GM12878 (cell line): Measurements from ENCODE around the gene MCM8. TPM values are rescaled to one million over a fixed set of nuclear protein-coding genes. Genes with fewer than 3 reads are reported as not detected.

Experiments
- ATAC-seq: fragments of 200-7000 bp; cut with Tn5 transposase; 3 replicates; pipeline ENCODE4 v1.9.1; 2020; ENCODE audit warnings: mild to moderate bottlenecking, moderate library complexity
- BruUV-seq: library from RNA; stranded (reverse); fragments of 400-500 nt; replicated peaks from 2 replicates; lab custom pipeline; 2021; lab: Mats Ljungman, UMichigan
- CTCF ChIA-PET: fragments of 300-600 bp; sonication (Branson Sonifier 250); formaldehyde crosslinking; extraction: SDS; loops from one replicate; lab custom pipeline; 2021; ENCODE audit warnings: inconsistent platforms; lab: Yijun Ruan, JAX
- POLR2A ChIA-PET: fragments of 350-600 bp; formaldehyde crosslinking; extraction: SDS; loops from one replicate; lab custom pipeline; 2021; ENCODE audit warnings: inconsistent platforms; lab: Charles Lee
- RAD21 ChIA-PET: fragments of 300-600 bp; sonication (Branson Sonifier 250); formaldehyde crosslinking; loops from one replicate; lab custom pipeline; 2023; ENCODE audit warnings: antibody characterized with exemption; ENCODE audit not compliant: unreplicated experiment; lab: Charles Lee
- SMC1A ChIA-PET: fragments of 300-600 bp; sonication (Branson Sonifier 250); formaldehyde crosslinking; loops from one replicate; lab custom pipeline; 2023; ENCODE audit not compliant: unreplicated experiment, uncharacterized antibody; lab: Charles Lee
- DNase-seq: peaks from one replicate; pipeline ENCODE4 v3.0.0-alpha.2; 2011; ENCODE audit warnings: low read depth, low spot score
- FAIRE-seq: peaks from 3 replicates; lab custom pipeline; 2011; peaks lifted over from hg19 to GRCh38; lab: Jason Lieb, UNC
- H2AFZ ChIP-seq: 2 replicates; pipeline ENCODE4 v1.6.0; 2011; ENCODE audit warnings: low read depth, low read length, control low read depth; ENCODE audit not compliant: control insufficient read depth
- H3K27ac ChIP-seq: 2 replicates; pipeline ENCODE4 v1.5.1; 2011; ENCODE audit warnings: control low read depth; ENCODE audit not compliant: control insufficient read depth, insufficient read depth
- H3K27me3 ChIP-seq, 2 experiments: replicated peaks in 1 of 2; 2 replicates each; pipeline versions ENCODE4 v1.6.0 to v1.6.1; 2011; ENCODE audit warnings: low read length in 1 of 2; ENCODE audit not compliant: control insufficient read depth in 2 of 2, insufficient read depth in 2 of 2
- H3K36me3 ChIP-seq, 2 experiments: 2 replicates each; pipeline ENCODE4 v1.5.1; 2011; ENCODE audit warnings: low read length in 1 of 2; ENCODE audit not compliant: control insufficient read depth in 2 of 2, insufficient read depth in 2 of 2
- H3K4me1 ChIP-seq: 2 replicates; pipeline ENCODE4 v1.6.1; 2011; ENCODE audit warnings: mild to moderate bottlenecking, low read length, moderate library complexity, mixed read lengths; ENCODE audit not compliant: control insufficient read depth, insufficient read depth
- H3K4me2 ChIP-seq: 2 replicates; pipeline ENCODE4 v1.6.0; 2011; ENCODE audit warnings: control low read depth; ENCODE audit not compliant: control insufficient read depth, insufficient read depth
- H3K4me3 ChIP-seq: fragments of 200-600 bp; sonication (generic); 2 replicates; pipeline ENCODE4 v1.5.1; 2016
- H3K79me2 ChIP-seq: 2 replicates; pipeline ENCODE4 v1.6.0; 2011; ENCODE audit warnings: low read length; ENCODE audit not compliant: control insufficient read depth, insufficient read depth
- H3K9ac ChIP-seq: 2 replicates; pipeline ENCODE4 v1.8.0; 2011; ENCODE audit warnings: low read length, control low read depth, mixed read lengths; ENCODE audit not compliant: control insufficient read depth, insufficient read depth
- H3K9me3 ChIP-seq: replicated peaks from 3 replicates; pipeline ENCODE4 v1.5.1; 2011; ENCODE audit warnings: mild to moderate bottlenecking, low read length; ENCODE audit not compliant: control insufficient read depth, insufficient read depth
- H4K20me1 ChIP-seq: 2 replicates; pipeline ENCODE4 v1.6.0; 2011; ENCODE audit not compliant: control insufficient read depth, insufficient read depth
- BMI1 ChIP-seq: fragments of 450-650 bp; IDR thresholded peaks from 2 replicates; pipeline ENCODE4 v1.6.1; 2016; ENCODE audit warnings: mild to moderate bottlenecking, moderate library complexity, borderline replicate concordance
- CBFB ChIP-seq: IDR thresholded peaks from 2 replicates; pipeline ENCODE4 v1.6.1; 2016; ENCODE audit warnings: antibody characterized with exemption, low read depth
- ESRRA ChIP-seq: IDR thresholded peaks from 2 replicates; pipeline ENCODE4 v1.6.1; 2012; ENCODE audit warnings: mild to moderate bottlenecking, low read length, improper control_type of control experiment
- FOXK2 ChIP-seq: fragments of 450-650 bp; IDR thresholded peaks from 2 replicates; pipeline ENCODE4 v1.6.1; 2017; ENCODE audit warnings: mild to moderate bottlenecking, moderate library complexity
- GATAD2B ChIP-seq: fragments of 450-650 bp; conservative IDR thresholded peaks from 2 replicates; pipeline ENCODE4 v1.6.1; 2017; ENCODE audit warnings: low read depth, mild to moderate bottlenecking, moderate library complexity
- MYB ChIP-seq: fragments of 150-350 bp; IDR thresholded peaks from 2 replicates; pipeline ENCODE4 v1.6.1; 2014; ENCODE audit warnings: mild to moderate bottlenecking, low read depth, low read length, borderline replicate concordance
- MYC ChIP-seq: IDR thresholded peaks from 2 replicates; pipeline ENCODE4 v1.6.1; 2011; ENCODE audit warnings: mild to moderate bottlenecking, low read length, moderate library complexity, inconsistent platforms; ENCODE audit not compliant: insufficient read depth, insufficient replicate concordance, insufficient read length, severe bottlenecking
- NR2C2 ChIP-seq: IDR thresholded peaks from 2 replicates; pipeline ENCODE4 v1.6.1; 2011; ENCODE audit warnings: borderline replicate concordance, low read depth; ENCODE audit not compliant: control insufficient read depth, insufficient read length
- POLR2AphosphoS5 ChIP-seq: IDR thresholded peaks from 2 replicates; pipeline ENCODE4 v1.6.1; 2011; ENCODE audit warnings: mild to moderate bottlenecking, low read length, inconsistent platforms
- RUNX3 ChIP-seq: IDR thresholded peaks from 2 replicates; pipeline ENCODE4 v1.6.1; 2012; ENCODE audit warnings: low read length, inconsistent platforms
- SUZ12 ChIP-seq: fragments of 200-600 bp; sonication (generic); IDR thresholded peaks from one replicate; pipeline ENCODE4 v1.6.1; 2018; ENCODE audit warnings: antibody characterized with exemption, mild to moderate bottlenecking; ENCODE audit not compliant: unreplicated experiment
- TARDBP ChIP-seq: IDR thresholded peaks from 2 replicates; pipeline ENCODE4 v1.6.1; 2016; ENCODE audit warnings: borderline replicate concordance
- TCF12 ChIP-seq: IDR thresholded peaks from 2 replicates; pipeline ENCODE4 v1.6.1; 2011; ENCODE audit warnings: low read depth, mild to moderate bottlenecking, low read length
- ZNF622 ChIP-seq: fragments of 450-650 bp; IDR thresholded peaks from 2 replicates; pipeline ENCODE4 v1.6.1; 2017; ENCODE audit warnings: mild to moderate bottlenecking, inconsistent platforms
- WGBS: methylation state at CpG from one replicate; pipeline ENCODE4 v1.1.6; 2016; ENCODE audit warnings: low lambda C conversion rate; ENCODE audit not compliant: insufficient replicate concordance, insufficient coverage; ENCODE audit errors: missing lambda C conversion rate; 5-methylcytosine and 5-hydroxymethylcytosine counted together
- in situ Hi-C: fragments of 300-500 bp; cut with MboI; formaldehyde crosslinking; loops from 9 replicates; pipeline ENCODE4 v1.14.3; 2018; ENCODE audit warnings: mixed read lengths
- intact Hi-C: fragments of 100-400 bp; cut with micrococcal nuclease; formaldehyde crosslinking; loops from one replicate; pipeline ENCODE4 v1.14.2; 2022; ENCODE audit not compliant: unreplicated experiment
- polyA plus RNA-seq, 11 experiments: library from polyadenylated mRNA; depleted of rRNA in 4 of 11; unstranded in 6 of 11; stranded (reverse) in 5 of 11; fragments of >200 nt; fragmentation: Nextera tagmentation in 4 of 11; fragmentation: Illumina TruSeq in 1 of 11; extraction: Ambion mirVana in 4 of 11; extraction: Trizol in 1 of 11; gene quantifications; 1 replicate in 1 of 11; 2 replicates in 10 of 11; pipeline versions ENCODE4 v1.2.1 to v1.2.3, GENCODE V29; 2011 to 2016; ENCODE audit warnings: inconsistent platforms in 2 of 11, missing spikeins in 2 of 11, low read depth in 1 of 11
- total RNA-seq, 4 experiments: library from RNA; depleted of rRNA in 3 of 4; stranded (reverse); fragments of >200 nt in 3 of 4; fragmentation: Illumina TruSeq in 1 of 4; extraction: Trizol in 1 of 4; gene quantifications; 2 replicates each; pipeline versions ENCODE4 v1.2.1 to v1.2.3, GENCODE V29; 2013 to 2021
- TF ChIP-seq, protein P1 (sequence below): fragments of 450-650 bp; formaldehyde crosslinking; IDR thresholded peaks from 2 replicates; pipeline ENCODE4 v1.5.0; 2022; ENCODE audit warnings: mild to moderate bottlenecking, missing genetic modification characterization
- TF ChIP-seq, protein P2 (sequence below): fragments of 450-650 bp; IDR thresholded peaks from 2 replicates; pipeline ENCODE4 v1.6.1; 2017; ENCODE audit warnings: mild to moderate bottlenecking, moderate library complexity

The MCM8 gene
- total and polyA plus RNA-seq, 10 of the 15 experiments (the other 5 are each of a cell fraction or from before 2014, with no cell fraction given) = 3.2 to 28.2 (median 16.0) TPM

DNA sequence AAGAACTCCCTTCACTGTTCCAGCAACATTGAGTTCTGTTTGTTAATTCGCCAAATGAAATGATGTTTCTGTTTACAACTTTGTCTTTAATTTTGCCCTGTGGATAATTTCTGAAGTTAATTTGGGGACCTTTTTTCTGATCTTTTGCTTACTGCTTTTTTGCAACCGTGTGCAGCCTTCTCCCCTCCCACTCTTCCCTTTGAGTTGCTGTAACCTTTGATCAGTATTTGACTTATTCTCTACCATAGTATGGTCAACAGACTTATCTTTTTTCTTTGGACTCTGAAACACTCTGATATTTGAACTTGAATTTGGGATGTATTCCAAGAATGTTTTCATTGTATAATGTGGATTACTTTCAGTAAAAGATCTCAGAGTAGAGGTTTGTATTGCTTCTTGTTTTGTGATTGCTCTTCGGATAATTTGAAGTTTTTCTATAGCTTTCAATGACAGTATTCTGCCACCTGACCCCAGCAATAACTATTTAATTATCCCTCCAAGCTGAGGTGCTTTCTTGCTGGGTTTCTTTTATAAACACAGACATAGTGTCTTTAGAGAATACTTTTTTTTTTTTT lies 57.2 kb downstream of the MCM8 start (continued):
- TF ChIP-seq, protein P1, sequence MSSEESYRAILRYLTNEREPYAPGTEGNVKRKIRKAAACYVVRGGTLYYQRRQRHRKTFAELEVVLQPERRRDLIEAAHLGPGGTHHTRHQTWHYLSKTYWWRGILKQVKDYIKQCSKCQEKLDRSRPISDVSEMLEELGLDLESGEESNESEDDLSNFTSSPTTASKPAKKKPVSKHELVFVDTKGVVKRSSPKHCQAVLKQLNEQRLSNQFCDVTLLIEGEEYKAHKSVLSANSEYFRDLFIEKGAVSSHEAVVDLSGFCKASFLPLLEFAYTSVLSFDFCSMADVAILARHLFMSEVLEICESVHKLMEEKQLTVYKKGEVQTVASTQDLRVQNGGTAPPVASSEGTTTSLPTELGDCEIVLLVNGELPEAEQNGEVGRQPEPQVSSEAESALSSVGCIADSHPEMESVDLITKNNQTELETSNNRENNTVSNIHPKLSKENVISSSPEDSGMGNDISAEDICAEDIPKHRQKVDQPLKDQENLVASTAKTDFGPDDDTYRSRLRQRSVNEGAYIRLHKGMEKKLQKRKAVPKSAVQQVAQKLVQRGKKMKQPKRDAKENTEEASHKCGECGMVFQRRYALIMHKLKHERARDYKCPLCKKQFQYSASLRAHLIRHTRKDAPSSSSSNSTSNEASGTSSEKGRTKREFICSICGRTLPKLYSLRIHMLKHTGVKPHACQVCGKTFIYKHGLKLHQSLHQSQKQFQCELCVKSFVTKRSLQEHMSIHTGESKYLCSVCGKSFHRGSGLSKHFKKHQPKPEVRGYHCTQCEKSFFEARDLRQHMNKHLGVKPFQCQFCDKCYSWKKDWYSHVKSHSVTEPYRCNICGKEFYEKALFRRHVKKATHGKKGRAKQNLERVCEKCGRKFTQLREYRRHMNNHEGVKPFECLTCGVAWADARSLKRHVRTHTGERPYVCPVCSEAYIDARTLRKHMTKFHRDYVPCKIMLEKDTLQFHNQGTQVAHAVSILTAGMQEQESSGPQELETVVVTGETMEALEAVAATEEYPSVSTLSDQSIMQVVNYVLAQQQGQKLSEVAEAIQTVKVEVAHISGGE (CRISPR knock-in tag) = no peak

DNA sequence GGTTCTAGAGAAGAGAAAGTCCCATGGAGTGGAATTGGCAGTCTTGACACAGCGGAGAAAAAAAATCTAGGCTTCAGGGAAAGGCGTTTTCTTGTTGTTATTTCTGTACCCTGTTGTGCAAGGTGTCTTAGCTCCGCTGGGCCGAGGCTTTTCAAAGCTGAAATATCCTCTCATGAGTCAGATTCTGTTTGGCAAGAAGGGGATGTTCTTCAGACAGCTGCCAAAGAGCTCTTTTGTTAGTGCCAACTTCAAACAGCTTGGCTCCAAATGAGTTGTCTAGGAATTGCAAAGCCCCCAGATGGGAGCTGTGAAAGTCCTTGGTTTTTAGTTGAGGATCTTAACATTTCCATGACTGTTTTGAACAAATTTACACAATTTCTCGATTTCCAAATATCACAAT lies 57.8 kb downstream of the MCM8 start:
- DNase-seq = no peak
- ChIA-PET CTCF (interaction anchor here (1.1 to 2.2 kb wide), 4 partner anchors 15 to 480 kb away, joined by 3 to 11 read pairs (median 4); no protein-coding TSS in a partner anchor), SMC1A (interaction anchor here (0.6 to 1.6 kb wide), 9 partner anchors 11 to 148 kb away, joined by 3 to 5 read pairs (median 3); no protein-coding TSS in a partner anchor), POLR2A (interaction anchor here (0.7 to 1.9 kb wide), 2 partner anchors 12 to 43 kb away, joined by 3 to 6 read pairs; no protein-coding TSS in a partner anchor), RAD21 (interaction anchor here (0.7 to 1.3 kb wide), 3 partner anchors 67 to 480 kb away, joined by 3 to 5 read pairs (median 3); no protein-coding TSS in a partner anchor)
- Histone ChIP-seq H3K9me3 (no peaks in the 10 kb centered on the region), H3K4me3 (peak overlapping the region; percentile 12; the same call in 1 of the 2 replicates), H3K9ac (peak overlapping the region; percentile 50), H3K27ac (no peak overlapping the region; the same call in 1 of the 2 replicates), H3K79me2 (peaks cover 32% of the 10 kb centered on the region), H3K4me1 (peaks cover 2% of the 10 kb centered on the region; the same call in 1 of the 2 replicates), H2AFZ (no peak overlapping the region), H3K27me3 (no peaks in the 10 kb centered on the region), H3K4me2 (peak overlapping the region; percentile 84), H4K20me1 (no peaks in the 10 kb centered on the region), H3K36me3 (peaks cover 0 to 11% of the 10 kb centered on the region in 2 experiments; a peak in 3 of 4 replicates)
- intact Hi-C loops = no loop called here
- no peak for ATAC-seq
- 89% methylated on average over 5 of the region's 5 CpGs for WGBS
- BruUV-seq = no TSS peak
- FAIRE-seq = no peak
- in situ Hi-C loops = no loop called here
- TF ChIP-seq SUZ12 (no peak), TCF12 (no peak), BMI1 (no peak), NR2C2 (no peak), ZNF622 (no peak), ESRRA (no peak), POLR2AphosphoS5 (no peak), MYB (no peak), RUNX3 (no peak), MYC (no peak), FOXK2 (no peak), CBFB (no peak), GATAD2B (no peak), TARDBP (no peak)
- TF ChIP-seq, protein P2, sequence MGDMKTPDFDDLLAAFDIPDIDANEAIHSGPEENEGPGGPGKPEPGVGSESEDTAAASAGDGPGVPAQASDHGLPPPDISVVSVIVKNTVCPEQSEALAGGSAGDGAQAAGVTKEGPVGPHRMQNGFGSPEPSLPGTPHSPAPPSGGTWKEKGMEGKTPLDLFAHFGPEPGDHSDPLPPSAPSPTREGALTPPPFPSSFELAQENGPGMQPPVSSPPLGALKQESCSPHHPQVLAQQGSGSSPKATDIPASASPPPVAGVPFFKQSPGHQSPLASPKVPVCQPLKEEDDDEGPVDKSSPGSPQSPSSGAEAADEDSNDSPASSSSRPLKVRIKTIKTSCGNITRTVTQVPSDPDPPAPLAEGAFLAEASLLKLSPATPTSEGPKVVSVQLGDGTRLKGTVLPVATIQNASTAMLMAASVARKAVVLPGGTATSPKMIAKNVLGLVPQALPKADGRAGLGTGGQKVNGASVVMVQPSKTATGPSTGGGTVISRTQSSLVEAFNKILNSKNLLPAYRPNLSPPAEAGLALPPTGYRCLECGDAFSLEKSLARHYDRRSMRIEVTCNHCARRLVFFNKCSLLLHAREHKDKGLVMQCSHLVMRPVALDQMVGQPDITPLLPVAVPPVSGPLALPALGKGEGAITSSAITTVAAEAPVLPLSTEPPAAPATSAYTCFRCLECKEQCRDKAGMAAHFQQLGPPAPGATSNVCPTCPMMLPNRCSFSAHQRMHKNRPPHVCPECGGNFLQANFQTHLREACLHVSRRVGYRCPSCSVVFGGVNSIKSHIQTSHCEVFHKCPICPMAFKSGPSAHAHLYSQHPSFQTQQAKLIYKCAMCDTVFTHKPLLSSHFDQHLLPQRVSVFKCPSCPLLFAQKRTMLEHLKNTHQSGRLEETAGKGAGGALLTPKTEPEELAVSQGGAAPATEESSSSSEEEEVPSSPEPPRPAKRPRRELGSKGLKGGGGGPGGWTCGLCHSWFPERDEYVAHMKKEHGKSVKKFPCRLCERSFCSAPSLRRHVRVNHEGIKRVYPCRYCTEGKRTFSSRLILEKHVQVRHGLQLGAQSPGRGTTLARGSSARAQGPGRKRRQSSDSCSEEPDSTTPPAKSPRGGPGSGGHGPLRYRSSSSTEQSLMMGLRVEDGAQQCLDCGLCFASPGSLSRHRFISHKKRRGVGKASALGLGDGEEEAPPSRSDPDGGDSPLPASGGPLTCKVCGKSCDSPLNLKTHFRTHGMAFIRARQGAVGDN = no peak
